HG03108 (cell line): ENCODE results near the gene GPC6.

Experiments
- ATAC-seq: cut with Tn5 transposase; IDR thresholded peaks from one replicate; pipeline ENCODE4 v1.9.1; 2021; ENCODE audit warnings: moderate library complexity; ENCODE audit not compliant: unreplicated experiment

Gene GPC6

DNA sequence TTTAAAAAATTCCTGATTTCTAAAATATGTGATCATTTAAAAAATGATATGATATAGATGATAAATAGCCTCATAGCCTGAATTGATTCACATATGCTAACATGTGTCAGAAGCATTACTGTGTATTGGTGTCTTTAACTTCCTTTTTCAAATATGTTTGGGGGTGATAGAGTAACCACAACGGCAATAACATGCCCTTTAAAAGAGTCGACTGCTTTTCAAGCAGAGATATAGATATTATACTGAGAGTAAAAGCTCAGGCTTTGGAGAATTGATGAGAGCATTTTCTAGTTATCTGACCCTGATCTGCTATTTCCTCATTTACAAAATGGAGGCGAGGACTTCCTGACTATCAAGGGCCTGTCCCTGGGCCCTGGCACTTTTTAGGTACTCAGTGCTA lies 992.3 kb downstream of the GPC6 start:
- ATAC-seq, result no peak

DNA sequence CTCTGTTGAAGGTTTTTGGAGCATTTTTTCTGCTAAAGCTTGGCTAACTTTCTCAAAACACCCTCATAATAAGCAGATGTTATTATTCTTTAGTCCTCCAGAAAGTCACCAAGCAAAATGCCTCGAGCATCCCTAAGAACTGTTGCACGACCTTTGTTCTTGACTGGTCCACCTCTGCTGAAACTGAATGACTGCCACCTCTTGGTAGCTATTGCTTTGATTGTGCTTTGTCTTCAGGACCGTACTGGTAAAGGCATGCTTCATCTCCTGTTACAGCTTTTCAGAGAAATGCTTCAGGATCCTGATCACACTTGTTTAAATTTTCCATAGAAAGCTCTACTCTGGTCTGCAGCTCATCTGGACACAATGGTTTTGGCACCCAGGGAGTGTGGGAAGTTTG lies 998.1 kb downstream of the GPC6 start:
- no peak for ATAC-seq

DNA sequence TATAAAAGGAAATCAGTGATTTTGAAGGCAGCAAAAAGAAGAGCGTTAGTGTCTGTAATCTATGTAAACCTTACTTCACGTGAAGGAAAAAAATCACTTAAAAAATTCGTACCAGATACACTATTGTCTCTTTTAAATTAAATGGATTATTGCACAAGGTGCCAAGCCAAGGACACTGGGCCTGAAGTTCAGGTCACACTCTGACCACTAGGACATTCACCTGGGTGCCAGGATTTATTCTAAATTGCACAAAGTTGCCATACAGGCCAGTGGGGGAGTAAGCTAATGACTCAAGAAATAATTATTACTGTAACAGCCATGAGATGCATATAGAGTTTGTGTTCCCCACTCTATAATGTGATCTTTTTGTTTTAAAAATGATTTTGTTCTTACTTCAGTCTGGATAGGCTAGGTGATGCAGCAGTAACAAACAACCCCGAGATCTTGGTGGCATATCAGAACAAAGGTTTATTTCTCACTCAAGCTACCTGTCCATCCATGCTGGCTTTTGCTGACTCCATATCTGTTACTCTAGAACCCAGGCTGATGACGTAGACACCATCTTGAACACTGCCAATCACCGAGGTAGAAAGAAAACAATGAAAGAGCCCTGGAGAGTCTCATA lies 1000.8 kb downstream of the GPC6 start:
- ATAC-seq, result no peak

DNA sequence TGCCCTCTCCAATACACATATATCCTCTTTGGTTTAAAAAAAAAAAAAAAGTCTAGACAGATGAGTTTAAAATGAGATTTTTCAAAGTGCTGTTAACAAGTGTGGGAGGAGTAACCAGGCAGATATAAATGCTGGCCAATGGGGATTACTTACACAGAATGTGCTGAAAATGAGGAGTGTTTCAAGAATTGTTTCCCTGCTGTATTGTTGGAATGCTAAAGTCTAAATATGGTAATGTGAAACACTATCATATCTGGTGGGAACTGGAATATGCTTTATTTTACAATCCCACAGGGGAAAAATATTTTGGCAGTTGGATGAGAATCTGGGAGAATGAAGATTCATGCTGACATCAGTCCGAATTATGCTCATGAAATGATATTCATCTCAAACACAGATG lies 1002.2 kb downstream of the GPC6 start:
- no peak for ATAC-seq

DNA sequence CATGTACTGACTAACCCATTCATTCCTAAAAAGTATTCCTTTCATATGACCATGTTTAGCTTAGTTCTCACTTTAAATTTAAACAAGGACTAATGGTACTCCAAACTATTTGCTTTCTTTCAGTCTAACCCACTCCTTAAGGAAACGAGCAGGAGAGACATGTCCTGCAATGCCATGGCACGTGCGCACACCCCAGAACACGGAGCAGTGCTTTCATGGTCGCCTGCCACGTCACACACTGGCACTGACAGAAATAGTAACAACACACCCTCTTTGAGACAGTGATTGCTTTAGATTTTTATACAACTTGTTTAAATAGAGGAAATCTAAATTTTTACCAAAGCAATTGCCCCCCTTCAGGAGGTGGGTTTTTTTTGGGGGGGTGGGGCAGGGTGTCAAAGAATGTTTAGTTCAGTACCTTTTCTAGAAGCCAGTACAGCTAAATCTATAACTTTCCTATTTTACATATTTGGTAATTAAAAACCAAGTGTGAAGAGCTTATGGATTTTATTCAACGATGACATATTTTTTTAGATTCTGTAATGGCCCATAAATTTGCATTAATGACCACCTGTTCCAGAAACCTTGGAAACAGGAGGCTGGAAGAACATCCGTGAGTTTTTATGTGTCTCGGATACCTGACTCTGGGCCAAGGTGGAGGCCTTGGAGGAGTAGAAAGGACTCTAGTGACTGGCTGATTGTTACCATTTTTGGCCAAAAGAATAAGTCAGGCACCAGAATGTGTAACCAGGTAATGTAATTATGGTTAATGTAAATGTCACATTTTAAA lies 1005.7 kb downstream of the GPC6 start:
- no peak for ATAC-seq

DNA sequence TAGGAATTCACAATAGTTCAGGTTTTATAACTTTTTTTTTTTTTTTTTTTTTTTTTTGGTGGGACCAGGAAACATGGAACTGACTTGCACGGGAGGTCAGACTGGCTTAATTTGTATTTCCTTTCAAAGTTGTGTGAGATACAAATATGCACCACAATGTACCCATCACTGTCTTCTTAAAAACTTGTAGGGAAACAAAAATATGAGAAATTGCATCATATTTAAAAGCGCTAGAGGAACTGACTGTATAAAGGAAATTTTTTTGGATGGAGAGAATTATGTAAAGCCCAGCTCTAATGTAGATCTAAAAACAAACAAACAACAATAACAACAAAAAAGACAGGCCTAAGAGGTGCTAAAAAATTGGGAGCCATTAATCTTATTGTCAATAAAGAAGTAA lies 1006.3 kb downstream of the GPC6 start:
- ATAC-seq, result no peak

DNA sequence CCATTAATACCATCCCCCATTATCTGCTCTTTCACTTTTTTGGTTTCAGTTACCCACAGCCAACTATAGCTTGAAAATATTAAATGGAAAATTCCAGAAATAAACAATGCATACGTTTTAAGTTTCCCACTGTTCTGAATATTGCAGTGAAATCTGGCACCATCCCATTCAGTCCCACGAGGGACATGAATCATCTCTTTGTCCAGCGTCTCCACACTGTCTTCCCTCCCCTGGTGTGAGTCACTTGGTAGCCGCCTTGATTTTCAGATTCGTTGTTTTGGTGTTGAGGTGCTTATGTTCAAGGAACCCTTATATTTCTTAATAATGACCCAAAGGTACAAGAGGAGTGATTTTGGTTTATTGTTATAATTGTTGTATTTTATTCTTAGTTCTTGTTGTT lies 1006.8 kb downstream of the GPC6 start:
- no peak for ATAC-seq

DNA sequence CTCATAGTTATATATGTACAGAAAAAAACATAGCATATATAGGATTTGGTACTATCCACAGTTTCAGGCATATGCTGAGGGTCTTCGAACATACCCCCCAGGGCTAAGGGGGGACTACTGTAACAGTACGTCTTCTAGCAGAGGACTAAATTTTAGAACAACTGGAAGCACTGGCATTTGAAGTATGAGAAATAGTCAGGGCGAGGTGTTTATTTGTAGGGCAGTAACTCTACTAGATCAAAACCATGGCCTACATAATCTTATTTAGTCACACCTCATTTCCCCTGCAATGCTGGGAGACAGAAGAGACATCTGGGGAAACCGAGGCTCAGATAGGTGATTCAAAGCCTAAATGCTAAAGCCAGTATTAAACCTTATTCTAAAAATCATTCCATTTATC lies 1007.2 kb downstream of the GPC6 start:
- no peak for ATAC-seq

DNA sequence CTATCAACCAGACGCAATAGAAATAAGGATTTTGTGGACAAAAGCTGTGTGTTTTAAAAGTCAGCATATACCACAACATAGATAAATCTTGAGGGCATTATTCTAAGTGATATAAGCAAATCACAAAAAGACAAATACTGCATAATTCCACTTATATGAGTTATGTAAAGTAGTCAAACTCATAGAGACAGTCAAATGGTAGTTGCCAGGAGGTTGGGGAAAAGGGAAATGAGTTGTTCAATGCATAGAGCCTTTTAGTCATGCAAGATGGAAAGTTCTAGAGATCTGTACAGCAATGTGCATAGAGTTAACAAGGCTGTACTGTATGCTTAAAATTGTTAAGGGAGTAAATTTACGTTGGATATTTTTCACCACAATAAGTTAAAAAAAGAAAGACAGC lies 1008.1 kb downstream of the GPC6 start:
- no peak for ATAC-seq

DNA sequence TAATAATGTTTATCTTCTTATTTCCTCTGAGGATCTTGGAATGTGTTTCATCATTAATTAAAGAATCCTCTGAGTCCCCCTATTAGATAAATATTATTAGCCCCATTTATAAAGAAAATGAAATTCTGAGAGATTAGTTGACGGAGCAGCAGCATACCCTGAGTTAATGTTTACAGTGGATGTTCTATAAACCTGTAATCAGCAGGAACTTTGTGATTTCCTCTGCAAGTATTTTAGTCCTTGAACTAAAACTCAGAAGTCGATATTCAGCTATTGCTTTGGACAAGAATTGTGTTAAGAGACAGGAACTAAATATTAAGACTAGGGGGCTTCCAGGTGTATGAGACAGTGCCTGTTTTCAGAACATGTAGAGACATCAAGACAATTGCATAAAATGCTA lies 1009.5 kb downstream of the GPC6 start:
- no peak for ATAC-seq

DNA sequence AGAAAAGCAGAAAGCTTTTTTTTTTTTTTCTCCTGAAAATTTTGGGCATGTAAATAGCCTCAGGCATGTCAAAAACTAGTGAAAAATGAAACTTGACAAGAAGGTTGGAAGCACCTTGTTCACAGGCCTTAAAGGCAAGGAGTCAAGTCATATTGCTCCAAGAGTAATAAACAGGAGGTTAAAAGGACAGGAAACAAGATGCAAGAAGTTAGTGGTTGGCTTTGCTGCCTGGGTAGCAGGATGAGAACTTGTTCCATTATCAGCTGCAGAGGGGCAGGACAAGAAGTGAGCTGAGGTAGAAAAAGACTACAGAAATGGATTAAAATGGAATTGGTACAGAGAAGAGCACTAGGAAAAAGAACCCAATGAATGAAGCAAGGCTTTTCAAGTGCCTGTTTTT lies 1010.3 kb downstream of the GPC6 start:
- no peak for ATAC-seq

DNA sequence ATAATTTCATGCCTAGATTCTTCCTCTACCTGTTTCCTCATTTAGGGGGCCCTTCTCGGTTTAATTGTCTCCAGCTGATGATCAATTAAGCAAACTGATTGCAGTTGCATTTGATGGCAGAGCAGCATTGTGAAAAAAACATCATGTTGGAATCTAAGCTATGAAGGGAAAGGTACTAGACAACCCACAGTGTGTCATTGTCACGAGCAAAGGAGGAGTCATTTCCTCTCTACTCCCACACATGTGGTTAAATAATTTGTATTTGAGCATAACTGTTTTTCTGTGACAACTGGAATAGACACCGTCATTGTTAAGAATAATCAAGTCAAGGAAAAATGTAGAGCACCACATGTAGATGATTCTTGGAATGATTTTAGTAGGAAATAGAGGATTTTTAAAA lies 1012.5 kb downstream of the GPC6 start:
- no peak for ATAC-seq

DNA sequence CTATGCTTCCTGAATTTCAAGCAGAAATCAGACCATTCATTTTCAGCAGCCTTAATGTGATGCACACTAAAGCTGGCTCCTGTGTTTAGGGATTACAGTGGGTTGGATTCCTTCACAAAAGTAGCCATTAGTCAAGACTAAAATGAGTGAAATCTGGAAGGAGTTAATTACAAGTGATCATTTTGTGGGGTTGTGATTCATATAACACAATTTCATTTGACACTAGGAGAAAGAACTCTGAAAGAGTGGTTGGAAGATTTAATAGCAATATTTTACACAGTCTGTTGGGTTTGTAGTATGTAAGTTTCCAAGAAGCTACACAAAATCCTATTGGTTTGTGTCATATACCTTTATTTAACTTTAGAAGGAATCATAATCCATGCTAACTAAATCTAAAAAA lies 1015.9 kb downstream of the GPC6 start:
- no peak for ATAC-seq

DNA sequence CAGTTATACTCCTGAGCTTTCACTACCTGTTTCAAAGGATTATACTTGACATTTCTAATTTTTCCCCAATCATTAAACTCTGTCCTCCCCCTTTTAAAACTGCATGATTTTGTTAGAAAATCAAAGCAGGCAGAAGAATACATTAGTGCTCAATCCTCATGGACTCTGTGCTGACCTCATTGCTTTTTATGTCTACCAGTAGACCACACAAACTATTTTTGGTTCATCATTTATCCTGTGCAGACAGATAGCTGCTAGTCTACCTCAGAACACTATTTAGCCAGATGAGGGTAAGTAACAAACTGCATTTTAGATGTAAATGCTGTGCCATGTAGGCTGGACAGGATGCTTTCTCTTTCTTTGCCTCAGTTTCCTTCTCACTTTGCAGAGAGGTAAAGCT lies 1016.9 kb downstream of the GPC6 start:
- ATAC-seq, result no peak

DNA sequence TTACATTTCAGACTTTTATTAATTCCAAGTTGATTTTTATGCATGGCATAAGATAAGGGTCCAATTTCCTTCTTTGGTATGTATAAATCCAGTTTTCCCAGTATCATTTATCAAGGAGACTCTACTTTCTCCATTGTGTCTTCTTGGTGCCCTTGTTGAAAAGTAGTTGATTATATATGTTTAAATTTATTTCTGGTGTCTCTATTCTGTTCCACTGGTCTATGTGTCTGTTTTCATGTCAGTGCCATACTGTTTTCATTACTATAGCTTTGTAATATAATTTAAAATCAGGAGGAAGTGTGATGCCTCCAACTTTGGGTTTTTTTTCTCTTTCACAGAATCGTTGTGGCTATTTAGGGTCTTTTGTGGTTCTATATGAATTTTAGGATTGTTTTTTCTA lies 1019.9 kb downstream of the GPC6 start:
- ATAC-seq, result no peak

DNA sequence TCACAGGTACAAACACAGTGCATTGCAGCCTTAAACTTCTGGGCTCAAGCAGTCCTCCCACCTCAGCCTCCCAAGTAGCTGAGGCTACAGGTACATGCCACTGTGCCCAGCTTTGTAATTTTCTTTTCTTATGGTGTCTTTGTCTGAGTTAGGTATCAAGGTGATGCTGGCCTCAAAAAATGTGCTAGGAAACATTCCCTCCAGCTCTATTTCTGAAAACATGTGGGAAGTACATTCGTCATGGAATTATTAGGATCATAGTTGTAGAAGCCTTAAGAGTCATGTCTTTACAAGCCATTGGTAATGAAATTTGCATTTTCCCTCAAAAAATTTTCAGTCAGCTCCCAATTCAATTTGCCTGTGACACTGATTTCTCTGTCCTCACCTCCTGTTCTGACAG lies 1021.3 kb downstream of the GPC6 start:
- ATAC-seq, result no peak

DNA sequence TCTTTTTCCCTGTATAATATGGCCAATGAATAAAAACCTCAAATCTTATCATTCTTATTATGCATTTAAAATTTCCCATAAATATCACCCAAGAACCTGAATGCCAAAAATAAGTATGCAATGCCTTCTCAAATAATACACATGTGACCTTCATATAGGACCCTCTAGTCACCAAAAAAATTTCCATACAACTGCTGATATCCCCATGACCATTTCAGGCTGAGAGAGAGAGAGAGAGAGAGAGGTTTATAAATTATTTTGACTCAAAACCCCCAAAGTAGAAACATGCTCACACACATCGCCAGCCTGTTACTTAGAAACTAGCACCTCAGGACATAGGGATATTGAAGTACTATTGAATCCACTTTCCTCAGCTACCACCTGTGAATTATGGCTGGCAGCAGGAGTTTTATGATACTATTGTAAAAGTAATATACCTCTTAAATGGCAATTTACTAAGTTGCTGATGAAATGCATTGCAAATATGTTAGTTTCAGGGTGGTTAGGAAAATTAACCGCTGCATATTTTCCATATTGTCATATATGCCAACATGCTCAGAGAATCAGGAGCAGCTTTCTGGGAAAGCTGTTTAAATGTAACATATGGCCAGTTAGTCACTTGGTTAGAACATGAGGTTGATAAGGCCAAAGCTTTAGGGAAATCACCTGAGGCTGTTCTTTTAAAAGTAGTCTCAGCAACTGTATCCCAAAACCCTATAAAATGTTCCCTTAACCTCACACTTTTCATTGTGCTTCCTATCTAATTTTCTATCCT lies 1022.0 kb downstream of the GPC6 start:
- ATAC-seq, result no peak

DNA sequence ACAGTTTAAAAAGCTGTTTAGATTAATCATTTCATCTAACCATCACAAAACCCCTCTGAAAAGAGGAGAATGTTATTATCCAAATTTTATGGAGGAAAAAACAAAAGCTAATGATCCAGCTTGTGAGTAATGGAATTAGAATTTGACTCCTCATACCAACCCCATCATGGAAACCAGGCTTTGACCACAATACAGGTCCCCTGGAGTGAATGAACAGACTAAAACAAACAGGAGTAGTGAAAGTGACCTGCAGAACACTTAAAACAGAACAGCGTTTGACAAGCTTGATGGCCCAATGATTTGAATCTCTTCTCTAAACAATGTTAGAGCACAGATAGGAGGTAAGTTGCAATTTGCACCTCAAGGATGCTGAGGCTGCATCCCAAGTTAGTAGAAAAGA lies 1022.9 kb downstream of the GPC6 start:
- no peak for ATAC-seq

DNA sequence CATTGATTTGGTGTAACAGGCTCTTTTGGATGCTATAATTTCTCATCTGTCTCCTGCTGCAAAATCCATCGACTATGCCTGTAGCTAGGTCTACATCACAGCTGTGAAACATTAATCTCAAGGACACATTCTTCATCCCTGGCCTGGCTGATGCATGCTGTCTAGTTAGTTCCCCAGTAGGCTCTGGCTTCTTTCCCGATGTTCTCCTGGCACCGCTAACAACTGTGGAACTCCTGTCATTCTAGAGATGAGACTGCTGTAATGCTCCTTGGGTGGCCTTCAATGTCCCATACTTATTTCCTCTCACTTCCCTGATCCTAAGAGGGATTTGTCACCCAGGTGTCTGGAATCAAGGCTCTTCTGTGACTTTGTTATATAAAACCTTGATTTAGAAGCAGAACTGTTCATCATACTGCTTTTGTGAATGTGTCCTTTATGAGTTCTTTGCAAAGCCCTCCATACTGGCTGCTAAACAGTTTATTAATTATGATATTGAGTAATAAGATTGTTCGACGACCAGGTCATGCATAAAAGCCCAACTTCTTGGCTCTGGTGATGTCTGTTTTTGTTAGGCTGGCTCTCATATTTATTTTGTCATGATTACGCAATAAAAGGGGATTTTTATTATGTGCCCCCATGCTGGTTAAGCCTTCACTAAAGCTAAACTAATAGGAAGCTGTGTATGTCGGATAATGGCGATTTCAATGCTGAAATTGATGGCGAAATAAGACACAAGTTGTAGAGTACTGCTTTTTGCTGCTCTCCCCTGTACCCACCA lies 1025.4 kb downstream of the GPC6 start:
- no peak for ATAC-seq

DNA sequence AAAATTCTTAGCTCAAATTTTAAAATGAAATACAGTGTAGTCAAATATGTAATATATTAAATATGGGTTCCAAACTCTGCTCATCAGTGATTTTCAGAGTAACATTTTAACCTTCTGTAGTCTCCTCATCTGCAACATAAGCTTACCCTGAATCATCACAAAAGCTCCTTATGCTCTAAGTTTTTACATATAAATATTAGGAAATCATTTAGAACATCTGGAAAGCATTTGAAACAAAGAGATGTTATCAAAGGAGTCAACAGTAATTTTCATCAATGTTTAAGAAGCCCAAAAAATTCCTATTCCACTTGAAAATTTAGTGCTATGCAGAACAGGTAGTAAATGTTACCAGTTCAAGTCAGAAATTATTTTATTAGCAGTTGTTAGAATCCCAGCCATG lies 1028.1 kb downstream of the GPC6 start:
- ATAC-seq, result no peak

DNA sequence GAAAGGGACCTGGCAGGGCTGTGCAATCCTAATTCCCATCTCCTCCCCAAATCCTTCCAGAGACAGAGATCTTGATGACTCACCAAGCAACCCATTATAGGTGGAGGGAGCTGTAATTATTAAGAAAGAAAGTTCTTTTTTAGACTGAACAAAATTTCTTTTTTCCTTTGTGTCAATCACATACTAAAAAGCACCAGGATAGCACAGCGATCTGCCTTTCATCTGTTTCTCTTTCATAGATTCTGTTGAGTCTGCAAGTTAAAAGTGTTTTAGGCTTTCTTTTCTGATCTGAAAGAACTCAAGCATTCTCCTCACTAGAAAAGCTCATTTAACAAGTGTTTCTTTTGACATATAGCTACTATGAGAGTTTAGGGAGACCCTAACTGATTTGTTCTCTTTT lies 1030.1 kb downstream of the GPC6 start:
- no peak for ATAC-seq
